Suprapubic skin (tissue), 4 donors: Measurements from ENCODE around the gene CLASP1. TPM values are rescaled to one million over a fixed set of nuclear protein-coding genes. Genes with fewer than 3 reads are reported as not detected.
"Not testable (repeated sequence)": the region's sequence is repeated elsewhere in the genome, so short reads cannot be mapped to it uniquely, and the experiment has no call there.

Experiments
- DNase-seq, 2 donors: peaks; one replicate each; pipeline ENCODE4 v3.0.0-alpha.2; 2019; ENCODE audit warnings: low spot score in 2 of 2
- H3K27ac ChIP-seq: fragments of 200-600 bp; sonication (generic); one replicate; pipeline ENCODE4 v1.5.1; 2019
- H3K27me3 ChIP-seq: fragments of 200-600 bp; sonication (generic); one replicate; pipeline ENCODE4 v1.5.1; 2019
- H3K36me3 ChIP-seq: fragments of 200-600 bp; sonication (generic); one replicate; pipeline ENCODE4 v1.5.1; 2019
- H3K4me1 ChIP-seq: fragments of 200-600 bp; sonication (generic); one replicate; pipeline ENCODE4 v1.5.1; 2019
- H3K4me3 ChIP-seq: fragments of 200-600 bp; sonication (generic); one replicate; pipeline ENCODE4 v1.5.1; 2019; ENCODE audit warnings: mild to moderate bottlenecking
- H3K9me3 ChIP-seq: fragments of 200-600 bp; sonication (generic); one replicate; pipeline ENCODE4 v1.5.1; 2019
- EP300 ChIP-seq: sonication (generic); formaldehyde crosslinking; IDR thresholded peaks from one replicate; pipeline ENCODE4 v1.6.1; 2017; ENCODE audit warnings: antibody characterized with exemption
- POLR2A ChIP-seq, 2 donors: fragments of 450-650 bp; IDR thresholded peaks; one replicate each; pipeline ENCODE4 v1.6.1; 2017; ENCODE audit warnings: antibody characterized with exemption in 2 of 2, mild to moderate bottlenecking in 2 of 2, moderate library complexity in 2 of 2
- POLR2AphosphoS5 ChIP-seq, 3 donors: sonication (generic); formaldehyde crosslinking; IDR thresholded peaks; one replicate each; pipeline ENCODE4 v1.6.1; 2017; ENCODE audit warnings: antibody characterized with exemption in 3 of 3
- WGBS: methylation state at CpG from one replicate; pipeline ENCODE4 v1.1.5; 2018; 5-methylcytosine and 5-hydroxymethylcytosine counted together
- total RNA-seq, 4 donors: library from RNA; depleted of rRNA; stranded (reverse); fragments of >200 nt; gene quantifications; one replicate each; pipeline ENCODE4 v1.1.0, GENCODE V29; 2016
- TF ChIP-seq, protein P1 (sequence below), 2 donors: fragments of 200-600 bp in 1 of 2; fragments of 450-650 bp in 1 of 2; sonication (generic) in 1 of 2; IDR thresholded peaks; one replicate each; pipeline ENCODE4 v1.5.1; 2016 to 2019; ENCODE audit warnings: antibody characterized with exemption in 2 of 2, mild to moderate bottlenecking in 1 of 2, moderate library complexity in 1 of 2

Gene CLASP1
- total RNA-seq, 4 donors from 2014 or later: 53.3 to 99.5 (median 67.6) TPM

DNA sequence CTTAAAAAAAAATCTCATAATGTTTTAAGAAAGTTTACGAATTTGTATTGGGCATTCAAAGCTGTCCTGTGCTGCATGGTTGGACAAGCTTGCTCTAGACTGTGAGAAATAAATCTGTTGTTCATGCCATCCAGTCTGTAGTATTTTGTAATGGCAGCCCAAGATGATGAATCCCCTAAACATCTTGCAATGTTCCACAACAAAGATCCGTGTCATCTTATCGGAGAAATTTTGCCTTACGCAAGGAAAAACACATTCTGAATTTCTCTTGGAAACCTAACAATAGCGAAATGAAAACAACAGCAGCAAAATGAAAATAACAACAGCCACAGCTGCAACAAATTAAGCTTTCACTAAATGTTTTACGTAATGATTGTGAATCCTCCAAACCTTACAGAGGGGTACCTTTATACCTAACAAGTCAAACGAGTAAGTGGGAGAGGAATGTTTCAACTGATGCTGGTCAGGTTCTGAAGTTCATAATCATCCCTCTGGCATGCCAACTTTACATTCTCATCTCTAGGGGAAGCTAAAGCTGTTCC lies 194.6 kb downstream of the CLASP1 start:
- Histone ChIP-seq H3K4me3 (no peak overlapping the region), H3K27me3 (no peaks in the 10 kb centered on the region), H3K9me3 (no peaks in the 10 kb centered on the region), H3K4me1 (no peaks in the 10 kb centered on the region), H3K36me3 (peaks cover 75% of the 10 kb centered on the region), H3K27ac (no peak overlapping the region)
- no peak for DNase-seq
- 84% methylated on average over 7 of the region's 7 CpGs for WGBS
- TF ChIP-seq POLR2AphosphoS5 (IDR thresholded peaks at IDR 0.05) (no peak), POLR2A (IDR thresholded peaks at IDR 0.05) (no peak), EP300 (no peak)
- TF ChIP-seq, protein P1, sequence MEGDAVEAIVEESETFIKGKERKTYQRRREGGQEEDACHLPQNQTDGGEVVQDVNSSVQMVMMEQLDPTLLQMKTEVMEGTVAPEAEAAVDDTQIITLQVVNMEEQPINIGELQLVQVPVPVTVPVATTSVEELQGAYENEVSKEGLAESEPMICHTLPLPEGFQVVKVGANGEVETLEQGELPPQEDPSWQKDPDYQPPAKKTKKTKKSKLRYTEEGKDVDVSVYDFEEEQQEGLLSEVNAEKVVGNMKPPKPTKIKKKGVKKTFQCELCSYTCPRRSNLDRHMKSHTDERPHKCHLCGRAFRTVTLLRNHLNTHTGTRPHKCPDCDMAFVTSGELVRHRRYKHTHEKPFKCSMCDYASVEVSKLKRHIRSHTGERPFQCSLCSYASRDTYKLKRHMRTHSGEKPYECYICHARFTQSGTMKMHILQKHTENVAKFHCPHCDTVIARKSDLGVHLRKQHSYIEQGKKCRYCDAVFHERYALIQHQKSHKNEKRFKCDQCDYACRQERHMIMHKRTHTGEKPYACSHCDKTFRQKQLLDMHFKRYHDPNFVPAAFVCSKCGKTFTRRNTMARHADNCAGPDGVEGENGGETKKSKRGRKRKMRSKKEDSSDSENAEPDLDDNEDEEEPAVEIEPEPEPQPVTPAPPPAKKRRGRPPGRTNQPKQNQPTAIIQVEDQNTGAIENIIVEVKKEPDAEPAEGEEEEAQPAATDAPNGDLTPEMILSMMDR (IDR thresholded peaks at IDR 0.05): no peak

DNA sequence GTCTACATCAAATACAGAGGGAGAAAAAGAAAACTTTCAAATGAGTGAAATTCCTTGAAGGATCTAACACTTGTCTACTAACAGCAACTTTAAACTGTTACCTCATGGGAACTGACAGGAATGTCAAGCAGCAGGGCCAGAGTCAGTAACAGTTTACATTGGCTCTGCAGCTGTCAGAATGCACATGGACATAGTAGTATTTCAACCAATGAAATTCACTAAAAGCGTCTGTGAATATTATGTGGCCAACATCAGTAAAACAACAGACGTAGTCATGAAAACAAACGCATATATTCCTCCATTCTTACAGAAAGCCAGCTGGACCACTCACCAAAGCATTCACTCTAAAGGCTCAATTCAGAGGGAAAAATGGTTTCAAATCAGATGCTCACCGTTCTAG lies 197.9 kb downstream of the CLASP1 start:
- WGBS: 91% methylated on average over 4 of the region's 4 CpGs
- Histone ChIP-seq H3K4me3 (no peak overlapping the region), H3K27ac (no peak overlapping the region), H3K36me3 (peaks cover 92% of the 10 kb centered on the region), H3K9me3 (no peaks in the 10 kb centered on the region), H3K4me1 (no peaks in the 10 kb centered on the region), H3K27me3 (no peaks in the 10 kb centered on the region)
- no peak for DNase-seq
- TF ChIP-seq POLR2A (IDR thresholded peaks at IDR 0.05) (no peak), POLR2AphosphoS5 (IDR thresholded peaks at IDR 0.05) (no peak), EP300 (no peak)
- TF ChIP-seq, protein P1 (IDR thresholded peaks at IDR 0.05): no peak

DNA sequence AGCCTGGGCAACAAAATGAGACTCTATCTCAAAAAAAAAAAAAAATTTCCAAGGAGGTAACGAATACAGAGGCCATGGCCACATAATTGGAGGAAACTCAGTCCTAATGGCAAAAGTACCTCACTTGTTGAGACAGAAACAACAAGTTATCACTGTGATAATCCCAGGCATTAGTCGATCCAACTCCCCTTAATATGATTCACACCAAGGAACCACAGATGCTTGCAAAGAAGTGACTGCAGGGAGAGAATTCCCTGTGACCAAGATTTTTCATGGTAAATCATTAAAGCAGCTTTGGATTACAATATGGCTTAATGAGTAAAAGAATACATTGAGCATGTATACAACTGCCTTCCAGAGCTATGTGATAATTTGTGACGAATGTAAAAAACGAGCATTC lies 199.0 kb downstream of the CLASP1 start:
- Histone ChIP-seq H3K4me1 (no peaks in the 10 kb centered on the region), H3K9me3 (no peaks in the 10 kb centered on the region), H3K4me3 (no peak overlapping the region), H3K27me3 (no peaks in the 10 kb centered on the region), H3K27ac (no peak overlapping the region), H3K36me3 (peaks cover 95% of the 10 kb centered on the region)
- no peak for DNase-seq
- TF ChIP-seq EP300 (no peak), POLR2A (IDR thresholded peaks at IDR 0.05) (no peak), POLR2AphosphoS5 (IDR thresholded peaks at IDR 0.05) (no peak)
- TF ChIP-seq, protein P1 (IDR thresholded peaks at IDR 0.05): no peak
- 86% methylated on average over 4 of the region's 4 CpGs for WGBS

DNA sequence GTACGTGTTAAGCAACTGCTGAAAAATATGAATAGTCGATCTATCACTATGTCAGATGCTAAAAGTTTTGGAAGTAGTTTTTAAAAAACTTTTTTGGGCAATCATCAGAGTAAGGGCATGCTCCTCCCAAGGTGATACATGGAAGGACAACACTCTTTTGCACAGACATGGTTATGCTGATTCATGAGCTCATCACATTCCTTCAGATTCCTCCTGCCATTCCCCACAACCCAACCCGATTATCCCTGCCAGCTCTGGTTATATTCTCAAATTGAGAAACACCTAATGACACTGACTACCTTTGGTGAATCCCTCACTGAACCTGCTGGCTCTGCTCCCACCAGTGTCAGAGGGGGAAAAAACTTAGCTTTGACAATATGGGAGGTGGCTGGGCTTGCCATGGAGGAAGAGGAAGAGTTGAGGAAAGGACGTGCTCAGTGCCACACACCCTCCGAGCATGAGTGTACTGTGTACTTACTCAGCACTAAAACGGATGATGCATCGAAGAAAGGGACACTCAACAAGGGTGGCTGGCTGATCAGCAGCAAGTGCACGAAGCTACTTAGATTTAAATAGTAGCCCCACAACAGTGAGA lies 202.5 kb downstream of the CLASP1 start:
- Histone ChIP-seq H3K27ac (no peak overlapping the region), H3K4me3 (no peak overlapping the region), H3K4me1 (no peaks in the 10 kb centered on the region), H3K27me3 (no peaks in the 10 kb centered on the region), H3K9me3 (no peaks in the 10 kb centered on the region), H3K36me3 (peaks cover 88% of the 10 kb centered on the region)
- WGBS: 86% methylated on average over 8 of the region's 8 CpGs
- DNase-seq: no peak
- TF ChIP-seq, protein P1 (IDR thresholded peaks at IDR 0.05): no peak
- TF ChIP-seq EP300: no peak
- no peak for TF ChIP-seq POLR2A (IDR thresholded peaks at IDR 0.05)
- TF ChIP-seq POLR2AphosphoS5 (IDR thresholded peaks at IDR 0.05): no peak

DNA sequence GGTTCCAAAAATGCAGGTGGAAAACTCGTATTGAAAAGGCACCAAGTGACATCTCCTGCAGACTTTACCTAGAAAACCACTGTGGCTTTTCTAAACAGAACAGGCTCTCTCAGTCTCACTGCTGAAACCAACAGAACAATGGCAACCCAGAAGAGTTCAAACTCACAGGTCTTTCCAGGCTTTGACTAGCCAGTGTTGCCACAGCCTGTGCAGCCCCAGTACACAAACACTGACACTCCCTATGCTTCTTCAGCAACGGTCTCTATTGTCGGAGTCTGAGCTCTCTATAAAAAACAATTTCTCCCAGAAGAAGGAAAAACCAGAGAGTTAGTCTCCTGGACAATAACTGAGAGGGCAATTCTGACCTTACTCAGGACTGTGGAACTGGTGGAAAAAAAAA lies 206.4 kb downstream of the CLASP1 start:
- H3K4me3 ChIP-seq: no peak overlapping the region
- 84% methylated on average over 3 of the region's 3 CpGs for WGBS
- H3K36me3 ChIP-seq: peaks cover 60% of the 10 kb centered on the region
- H3K27ac ChIP-seq: no peak overlapping the region
- TF ChIP-seq POLR2AphosphoS5 (IDR thresholded peaks at IDR 0.05): no peak
- no peak for TF ChIP-seq EP300
- TF ChIP-seq, protein P1 (IDR thresholded peaks at IDR 0.05): no peak
- no peak for TF ChIP-seq POLR2A (IDR thresholded peaks at IDR 0.05)
- no peaks in the 10 kb centered on the region for H3K27me3 ChIP-seq
- no peak for DNase-seq
- H3K4me1 ChIP-seq: no peaks in the 10 kb centered on the region
- no peaks in the 10 kb centered on the region for H3K9me3 ChIP-seq

DNA sequence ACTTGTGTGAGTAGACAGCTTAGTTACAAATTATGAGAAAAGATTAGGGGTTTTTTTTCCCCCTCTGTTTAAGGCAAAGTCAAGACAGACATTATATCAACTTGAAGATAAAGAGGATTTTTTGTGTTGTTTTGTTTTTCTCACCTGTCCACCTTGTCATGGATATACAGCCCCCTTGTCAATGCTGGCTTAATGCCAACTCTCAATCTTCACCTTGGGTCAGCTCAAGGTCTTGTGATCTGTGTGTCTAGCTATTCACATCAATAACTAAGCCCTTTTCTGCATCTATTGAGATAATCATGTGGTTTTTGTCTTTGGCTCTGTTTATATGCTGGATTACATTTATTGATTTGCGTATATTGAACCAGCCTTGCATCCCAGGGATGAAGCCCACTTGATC lies 211.0 kb downstream of the CLASP1 start:
- peaks cover 16% of the 10 kb centered on the region for H3K36me3 ChIP-seq
- 100% methylated on average over 1 of the region's 1 CpG for WGBS
- not testable (repeated sequence) for H3K27me3 ChIP-seq, H3K27ac ChIP-seq, H3K4me3 ChIP-seq, H3K4me1 ChIP-seq, H3K9me3 ChIP-seq, DNase-seq
